ENCODE data around the gene LCNL1.

The LCNL1 gene

DNA sequence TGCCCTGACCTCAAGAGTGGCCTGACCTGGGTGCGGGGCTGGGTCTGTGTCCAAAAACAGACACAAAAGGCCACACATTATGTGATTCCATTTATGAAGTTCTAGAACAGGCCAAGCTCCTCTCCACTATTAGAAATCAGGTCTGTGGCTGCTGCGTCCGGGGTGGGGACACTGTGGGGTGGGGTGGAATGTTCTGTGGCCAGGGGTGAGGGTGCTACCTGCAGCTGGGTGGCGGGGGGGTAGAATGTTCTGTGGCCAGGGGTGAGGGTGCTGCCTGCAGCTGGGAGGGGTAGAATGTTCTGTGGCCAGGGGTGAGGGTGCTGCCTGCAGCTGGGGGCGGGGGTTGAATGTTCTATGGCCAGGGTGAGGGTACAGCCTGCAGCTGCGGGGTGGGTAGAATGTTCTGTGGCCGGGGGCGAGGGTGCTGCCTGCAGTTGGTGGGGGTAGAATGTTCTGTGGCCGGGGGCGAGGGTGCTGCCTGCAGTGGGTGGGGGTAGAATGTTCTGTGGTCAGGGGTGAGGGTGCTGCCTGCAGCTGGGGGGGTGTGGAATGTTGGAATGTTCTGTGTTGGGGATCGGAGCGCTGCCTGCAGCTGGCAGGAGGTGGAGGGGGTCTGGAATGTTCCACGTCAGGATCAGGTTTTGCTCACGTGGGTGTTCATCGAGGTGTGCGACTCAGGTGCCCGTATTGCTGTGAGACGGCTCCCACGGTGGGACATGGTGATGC lies 22.4 kb upstream of the LCNL1 start:
- DNase-seq (ENCODE audit: low spot score): no peak

GRCh38 chr9:136960938-136961275 lies 21.9 kb upstream of the LCNL1 start:
- DNase-seq (ENCODE audit: low spot score): no peak

GRCh38 chr9:136961279-136962065 lies 21.3 kb upstream of the LCNL1 start:
- no peak for DNase-seq (ENCODE audit: low spot score)

GRCh38 chr9:136962163-136962562 lies 20.6 kb upstream of the LCNL1 start:
- DNase-seq (ENCODE audit: low spot score): no peak

DNA sequence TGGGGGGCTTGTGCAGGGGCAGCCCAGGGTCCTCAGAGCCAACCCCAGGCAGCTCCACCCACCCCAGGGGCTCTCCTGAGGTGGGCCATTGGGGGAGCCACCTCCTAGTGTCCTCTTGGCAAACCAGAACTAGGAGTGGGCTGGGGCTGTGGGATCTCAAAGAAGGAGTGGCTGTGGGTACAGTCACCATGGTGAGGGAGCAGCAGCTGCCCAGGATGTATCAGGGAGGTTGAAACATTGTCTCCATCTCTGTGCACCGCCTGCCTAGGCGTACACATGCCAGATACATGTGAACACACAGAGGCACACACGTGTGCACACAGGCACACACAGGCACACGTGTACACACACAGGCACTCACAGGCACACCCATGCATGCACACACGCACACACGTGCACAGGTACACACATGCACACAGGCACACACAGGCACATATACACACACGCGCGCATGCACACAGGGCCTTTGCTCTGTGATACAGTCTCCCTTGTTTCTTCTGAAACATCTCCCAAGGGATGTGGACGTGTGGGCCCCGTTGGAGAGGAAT lies 20.0 kb upstream of the LCNL1 start:
- DNase-seq (ENCODE audit: low spot score): no peak

GRCh38 chr9:136963341-136963740 lies 19.5 kb upstream of the LCNL1 start:
- no peak for DNase-seq (ENCODE audit: low spot score)

- DNase-seq (ENCODE audit: low spot score): no peak
Measured at GRCh38 chr9:136963751-136964150, 19.0 kb upstream of the LCNL1 start.

- no peak for DNase-seq (ENCODE audit: low spot score)
Measured at GRCh38 chr9:136964171-136964689, 18.6 kb upstream of the LCNL1 start.

GRCh38 chr9:136964833-136965422 lies 17.9 kb upstream of the LCNL1 start:
- DNase-seq (ENCODE audit: low spot score): no peak

- peak; percentile 93 for DNase-seq (ENCODE audit: low spot score)
Measured at GRCh38 chr9:136965771-136966484, 16.9 kb upstream of the LCNL1 start.

- no peak for DNase-seq (ENCODE audit: low spot score)
Measured at GRCh38 chr9:136968333-136969127, 14.3 kb upstream of the LCNL1 start.

- DNase-seq (ENCODE audit: low spot score): no peak
Measured at GRCh38 chr9:136969150-136969549, 13.6 kb upstream of the LCNL1 start.

- DNase-seq (ENCODE audit: low spot score): no peak
Measured at GRCh38 chr9:136969774-136970173, 13.0 kb upstream of the LCNL1 start.

DNA sequence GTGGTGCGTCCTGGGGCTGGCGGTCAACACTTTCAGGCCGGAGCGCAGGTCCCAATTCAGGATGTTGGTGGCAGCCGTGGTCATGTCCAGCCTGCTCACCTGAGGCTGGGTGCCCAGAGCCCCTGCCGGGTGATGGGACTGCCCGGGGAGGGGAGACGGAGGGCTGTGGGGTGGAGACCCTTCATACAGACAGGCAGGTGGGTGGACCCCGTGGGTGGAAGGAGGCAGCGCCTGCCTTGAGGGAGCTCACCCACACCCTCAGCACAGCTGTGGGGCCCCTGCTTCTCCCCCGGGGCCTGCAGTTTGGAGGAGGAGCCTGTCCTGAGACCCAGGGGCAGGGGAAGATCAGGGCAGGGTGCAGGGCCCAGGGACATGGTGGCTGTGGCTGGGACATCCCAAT lies 12.4 kb upstream of the LCNL1 start:
- DNase-seq (ENCODE audit: low spot score): no peak

- no peak for DNase-seq (ENCODE audit: low spot score)
Measured at GRCh38 chr9:136971746-136972145, 11.0 kb upstream of the LCNL1 start.

GRCh38 chr9:136972335-136972734 lies 10.5 kb upstream of the LCNL1 start:
- no peak for DNase-seq (ENCODE audit: low spot score)

- no peak for DNase-seq (ENCODE audit: low spot score)
Measured at GRCh38 chr9:136972743-136973142, 10.1 kb upstream of the LCNL1 start.

- DNase-seq (ENCODE audit: low spot score): no peak
Measured at GRCh38 chr9:136973618-136974617, 8.9 kb upstream of the LCNL1 start.

GRCh38 chr9:136974817-136975535 lies 7.8 kb upstream of the LCNL1 start:
- DNase-seq (ENCODE audit: low spot score): no peak

All from pons (tissue), 1 donor.